Neural cell (in vitro differentiated cells): Measurements from ENCODE around the gene SIAH2. TPM values are rescaled to one million over a fixed set of nuclear protein-coding genes. Genes with fewer than 3 reads are reported as not detected.

ENCODE experiments used
- H2AFZ ChIP-seq: fragments of 200-600, 300-800 bp; sonication (generic), shearing (Covaris generic); 2 replicates; pipeline ENCODE4 v1.6.0; 2014; ENCODE audit warnings: low read depth, mild to moderate bottlenecking, antibody characterized with exemption, low read length, moderate library complexity
- H3F3A ChIP-seq: fragments of 200-600 bp; shearing (Covaris generic); 2 replicates; pipeline ENCODE4 v1.6.1; 2016; ENCODE audit warnings: mild to moderate bottlenecking, moderate library complexity, mixed read lengths, antibody characterized with exemption, low read length; ENCODE audit not compliant: insufficient read depth, poor library complexity, severe bottlenecking
- H3K27ac ChIP-seq: fragments of 200-600, 300-800 bp; sonication (generic), shearing (Covaris generic); 2 replicates; pipeline ENCODE4 v1.5.1; 2014; ENCODE audit warnings: mild to moderate bottlenecking, low read length, moderate library complexity
- H3K27me3 ChIP-seq: fragments of 300-800, 200-600 bp; sonication (generic), shearing (Covaris generic); 2 replicates; pipeline ENCODE4 v1.6.0; 2014; ENCODE audit warnings: mild to moderate bottlenecking, low read depth, low read length, moderate library complexity; ENCODE audit not compliant: insufficient read depth
- H3K36me3 ChIP-seq: fragments of 300-800, 200-600 bp; sonication (generic), shearing (Covaris generic); 2 replicates; pipeline ENCODE4 v1.5.1; 2014; ENCODE audit warnings: mild to moderate bottlenecking, antibody characterized with exemption, low read length, moderate library complexity; ENCODE audit not compliant: insufficient read depth
- H3K4me2 ChIP-seq: fragments of 300-800, 200-600 bp; sonication (generic), shearing (Covaris generic); 2 replicates; pipeline ENCODE4 v1.6.0; 2014; ENCODE audit warnings: mild to moderate bottlenecking, low read length
- H3K4me3 ChIP-seq: fragments of 300-800, 200-600 bp; sonication (generic), shearing (Covaris generic); 2 replicates; pipeline ENCODE4 v1.5.1; 2014; ENCODE audit warnings: mild to moderate bottlenecking, low read length, moderate library complexity
- H3K79me2 ChIP-seq: fragments of 200-600 bp; shearing (Covaris generic); replicated peaks from 2 replicates; pipeline ENCODE4 v1.6.0; 2014; ENCODE audit warnings: mild to moderate bottlenecking, low read length, moderate library complexity; ENCODE audit not compliant: insufficient read depth
- H3K9ac ChIP-seq: fragments of 300-800, 200-600 bp; sonication (generic), shearing (Covaris generic); 2 replicates; pipeline ENCODE4 v1.6.1; 2016; ENCODE audit warnings: mild to moderate bottlenecking, low read length, mixed read lengths
- H3K9me2 ChIP-seq: fragments of 200-600 bp; shearing (Covaris generic); 2 replicates; pipeline ENCODE4 v1.6.1; 2016; ENCODE audit warnings: mild to moderate bottlenecking, low read length, mixed read lengths; ENCODE audit not compliant: insufficient read depth
- H3K9me3 ChIP-seq: fragments of 200-600, 300-800 bp; sonication (generic), shearing (Covaris generic); 2 replicates; pipeline ENCODE4 v1.6.1; 2016; ENCODE audit warnings: mild to moderate bottlenecking, mixed run types, low read length, moderate library complexity, mixed read lengths
- H4K20me1 ChIP-seq: fragments of 200-600 bp; shearing (Covaris generic); 2 replicates; pipeline ENCODE4 v1.6.1; 2016; ENCODE audit warnings: mild to moderate bottlenecking, mixed run types; ENCODE audit not compliant: insufficient read depth
- EP300 ChIP-seq: fragments of 450-650 bp; conservative IDR thresholded peaks from 2 replicates; pipeline ENCODE4 v1.6.1; 2014; ENCODE audit warnings: antibody characterized with exemption, mild to moderate bottlenecking, moderate library complexity; ENCODE audit not compliant: poor library complexity, severe bottlenecking
- EZH2 ChIP-seq: fragments of 200-600, 300-800 bp; shearing (Covaris generic), sonication (generic); IDR thresholded peaks from 2 replicates; pipeline ENCODE4 v1.6.1; 2014; ENCODE audit warnings: antibody characterized with exemption, low read length, borderline replicate concordance, mild to moderate bottlenecking; ENCODE audit not compliant: insufficient read depth, poor library complexity, severe bottlenecking
- MXI1 ChIP-seq: fragments of 450-650 bp; conservative IDR thresholded peaks from 2 replicates; pipeline ENCODE4 v1.6.1; 2014; ENCODE audit warnings: antibody characterized with exemption, mild to moderate bottlenecking; ENCODE audit not compliant: poor library complexity, severe bottlenecking
- POLR2AphosphoS5 ChIP-seq: IDR thresholded peaks from 2 replicates; pipeline ENCODE4 v1.6.1; 2012
- RAD21 ChIP-seq: fragments of 450-650 bp; conservative IDR thresholded peaks from 2 replicates; pipeline ENCODE4 v1.6.1; 2014; ENCODE audit warnings: antibody characterized with exemption, mild to moderate bottlenecking, moderate library complexity
- SMC3 ChIP-seq: fragments of 450-650 bp; conservative IDR thresholded peaks from 2 replicates; pipeline ENCODE4 v1.6.1; 2014; ENCODE audit warnings: antibody characterized with exemption, mild to moderate bottlenecking, moderate library complexity; ENCODE audit not compliant: poor library complexity
- TAF1 ChIP-seq: IDR thresholded peaks from 2 replicates; pipeline ENCODE4 v1.6.1; 2012; ENCODE audit warnings: low read depth
- polyA plus RNA-seq: library from polyadenylated mRNA; depleted of rRNA; stranded (reverse); fragments of >200 nt; gene quantifications from 2 replicates; pipeline ENCODE4 v1.2.3, GENCODE V29; 2014
- TF ChIP-seq, protein P1 (sequence below): IDR thresholded peaks from 2 replicates; pipeline ENCODE4 v1.6.1; 2012; ENCODE audit warnings: borderline replicate concordance
- TF ChIP-seq, protein P2 (sequence below): fragments of 450-650 bp; IDR thresholded peaks from 2 replicates; pipeline ENCODE4 v1.5.1; 2014; ENCODE audit warnings: antibody characterized with exemption, mild to moderate bottlenecking, moderate library complexity; ENCODE audit not compliant: poor library complexity, severe bottlenecking

SIAH2 gene
- polyA plus RNA-seq, 1 donor from 2014 or later: 21.8 TPM

GRCh38 chr3:150747886-150748683, 14.9 kb downstream of the SIAH2 start:
- no peak overlapping the region for H3K27ac ChIP-seq
- H3K9me3 ChIP-seq: no peaks in the 10 kb centered on the region
- no peak overlapping the region for H3K4me2 ChIP-seq
- no peaks in the 10 kb centered on the region for H4K20me1 ChIP-seq
- no peak overlapping the region for H3K9ac ChIP-seq
- no peaks in the 10 kb centered on the region for H3K36me3 ChIP-seq
- H3K79me2 ChIP-seq: no peaks in the 10 kb centered on the region
- H3F3A ChIP-seq: no peaks in the 10 kb centered on the region
- no peak overlapping the region for H3K4me3 ChIP-seq
- H3K27me3 ChIP-seq: no peaks in the 10 kb centered on the region
- no peaks in the 10 kb centered on the region for H3K9me2 ChIP-seq
- TF ChIP-seq EZH2 (no peak), RAD21 (no peak), MXI1 (no peak), POLR2AphosphoS5 (no peak), EP300 (no peak), SMC3 (no peak), TAF1 (no peak)
- TF ChIP-seq, protein P1, sequence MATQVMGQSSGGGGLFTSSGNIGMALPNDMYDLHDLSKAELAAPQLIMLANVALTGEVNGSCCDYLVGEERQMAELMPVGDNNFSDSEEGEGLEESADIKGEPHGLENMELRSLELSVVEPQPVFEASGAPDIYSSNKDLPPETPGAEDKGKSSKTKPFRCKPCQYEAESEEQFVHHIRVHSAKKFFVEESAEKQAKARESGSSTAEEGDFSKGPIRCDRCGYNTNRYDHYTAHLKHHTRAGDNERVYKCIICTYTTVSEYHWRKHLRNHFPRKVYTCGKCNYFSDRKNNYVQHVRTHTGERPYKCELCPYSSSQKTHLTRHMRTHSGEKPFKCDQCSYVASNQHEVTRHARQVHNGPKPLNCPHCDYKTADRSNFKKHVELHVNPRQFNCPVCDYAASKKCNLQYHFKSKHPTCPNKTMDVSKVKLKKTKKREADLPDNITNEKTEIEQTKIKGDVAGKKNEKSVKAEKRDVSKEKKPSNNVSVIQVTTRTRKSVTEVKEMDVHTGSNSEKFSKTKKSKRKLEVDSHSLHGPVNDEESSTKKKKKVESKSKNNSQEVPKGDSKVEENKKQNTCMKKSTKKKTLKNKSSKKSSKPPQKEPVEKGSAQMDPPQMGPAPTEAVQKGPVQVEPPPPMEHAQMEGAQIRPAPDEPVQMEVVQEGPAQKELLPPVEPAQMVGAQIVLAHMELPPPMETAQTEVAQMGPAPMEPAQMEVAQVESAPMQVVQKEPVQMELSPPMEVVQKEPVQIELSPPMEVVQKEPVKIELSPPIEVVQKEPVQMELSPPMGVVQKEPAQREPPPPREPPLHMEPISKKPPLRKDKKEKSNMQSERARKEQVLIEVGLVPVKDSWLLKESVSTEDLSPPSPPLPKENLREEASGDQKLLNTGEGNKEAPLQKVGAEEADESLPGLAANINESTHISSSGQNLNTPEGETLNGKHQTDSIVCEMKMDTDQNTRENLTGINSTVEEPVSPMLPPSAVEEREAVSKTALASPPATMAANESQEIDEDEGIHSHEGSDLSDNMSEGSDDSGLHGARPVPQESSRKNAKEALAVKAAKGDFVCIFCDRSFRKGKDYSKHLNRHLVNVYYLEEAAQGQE: no peak
- TF ChIP-seq, protein P2, sequence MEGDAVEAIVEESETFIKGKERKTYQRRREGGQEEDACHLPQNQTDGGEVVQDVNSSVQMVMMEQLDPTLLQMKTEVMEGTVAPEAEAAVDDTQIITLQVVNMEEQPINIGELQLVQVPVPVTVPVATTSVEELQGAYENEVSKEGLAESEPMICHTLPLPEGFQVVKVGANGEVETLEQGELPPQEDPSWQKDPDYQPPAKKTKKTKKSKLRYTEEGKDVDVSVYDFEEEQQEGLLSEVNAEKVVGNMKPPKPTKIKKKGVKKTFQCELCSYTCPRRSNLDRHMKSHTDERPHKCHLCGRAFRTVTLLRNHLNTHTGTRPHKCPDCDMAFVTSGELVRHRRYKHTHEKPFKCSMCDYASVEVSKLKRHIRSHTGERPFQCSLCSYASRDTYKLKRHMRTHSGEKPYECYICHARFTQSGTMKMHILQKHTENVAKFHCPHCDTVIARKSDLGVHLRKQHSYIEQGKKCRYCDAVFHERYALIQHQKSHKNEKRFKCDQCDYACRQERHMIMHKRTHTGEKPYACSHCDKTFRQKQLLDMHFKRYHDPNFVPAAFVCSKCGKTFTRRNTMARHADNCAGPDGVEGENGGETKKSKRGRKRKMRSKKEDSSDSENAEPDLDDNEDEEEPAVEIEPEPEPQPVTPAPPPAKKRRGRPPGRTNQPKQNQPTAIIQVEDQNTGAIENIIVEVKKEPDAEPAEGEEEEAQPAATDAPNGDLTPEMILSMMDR: no peak
- H2AFZ ChIP-seq: no peak overlapping the region

DNA sequence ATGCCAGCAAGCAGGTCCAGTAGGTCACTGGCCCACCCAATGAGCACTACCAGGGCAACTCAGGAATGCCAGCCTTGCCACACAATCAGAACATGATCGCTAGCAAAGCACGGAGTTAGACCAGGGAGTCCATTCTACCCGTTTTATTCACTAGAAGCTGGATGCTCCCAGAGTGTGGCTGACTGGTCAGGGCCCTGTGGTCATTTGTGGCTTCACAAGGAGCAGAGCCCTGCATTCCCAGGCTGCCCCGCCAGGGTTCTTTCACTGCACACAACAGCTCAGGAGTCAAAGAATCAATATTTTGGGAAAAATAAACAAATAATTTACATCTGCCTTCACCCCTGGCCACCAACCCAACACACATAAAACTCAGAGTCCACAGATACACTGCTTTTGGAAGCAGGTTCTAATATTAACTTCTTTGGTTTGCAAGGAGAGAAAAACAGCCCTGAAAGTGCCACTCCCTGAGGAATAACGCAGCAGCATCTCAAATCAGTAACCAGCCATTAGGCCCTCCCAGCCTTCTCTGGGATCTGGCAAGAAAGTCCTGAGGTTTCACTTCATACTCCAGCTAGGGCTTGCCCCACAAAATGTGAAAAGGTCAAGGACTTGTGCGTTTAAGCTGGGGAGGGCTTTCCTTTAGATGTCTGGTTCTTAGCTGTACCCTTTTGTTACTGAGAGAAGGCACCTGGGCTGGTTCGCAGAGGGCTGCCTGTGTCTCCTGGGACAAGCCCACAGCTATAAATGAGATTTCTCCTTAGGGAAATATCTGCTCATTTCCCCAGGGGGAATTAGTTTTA, 16.0 kb downstream of the SIAH2 start:
- Histone ChIP-seq H3K27ac (no peak overlapping the region), H3K79me2 (no peaks in the 10 kb centered on the region), H3K9ac (no peak overlapping the region), H3K4me2 (no peak overlapping the region), H2AFZ (no peak overlapping the region), H4K20me1 (no peaks in the 10 kb centered on the region), H3K36me3 (no peaks in the 10 kb centered on the region), H3K27me3 (no peaks in the 10 kb centered on the region), H3K9me3 (no peaks in the 10 kb centered on the region), H3K9me2 (no peaks in the 10 kb centered on the region), H3K4me3 (no peak overlapping the region), H3F3A (no peaks in the 10 kb centered on the region)
- TF ChIP-seq, protein P1: no peak
- no peak for TF ChIP-seq EZH2
- no peak for TF ChIP-seq POLR2AphosphoS5
- TF ChIP-seq MXI1: no peak
- TF ChIP-seq RAD21: no peak
- no peak for TF ChIP-seq TAF1
- TF ChIP-seq EP300: no peak
- TF ChIP-seq, protein P2: no peak
- TF ChIP-seq SMC3: no peak
